ENCODE results near the gene CNDP1.
A peak's percentile ranks its signal among the peaks of the same experiment; 100 is the strongest.

Gene CNDP1

GRCh38 chr18:74590671-74591070 lies 56.4 kb downstream of the CNDP1 start:
- DNase-seq: peak; percentile 54

GRCh38 chr18:74595431-74595830 lies 61.1 kb downstream of the CNDP1 start:
- DNase-seq: peak; percentile 76

GRCh38 chr18:74597034-74597661 lies 62.8 kb downstream of the CNDP1 start:
- peak; percentile 79 for DNase-seq

- peak; percentile 79 for DNase-seq
These were observed 63.5 kb downstream of the CNDP1 start, which contains the start of gene ZNF407 for GRCh38 chr18:74597662-74598349. ZNF407 (plus strand) TSS chr18:74597870; CDS start chr18:74631020, 33,150 bp downstream.

GRCh38 chr18:74598350-74599001 lies 64.2 kb downstream of the CNDP1 start:
- peak; percentile 42 for DNase-seq

GRCh38 chr18:74604361-74604760 lies 70.1 kb downstream of the CNDP1 start:
- DNase-seq: no peak

GRCh38 chr18:74604774-74605173 lies 70.5 kb downstream of the CNDP1 start:
- no peak for DNase-seq

- no peak for DNase-seq
These were observed 74.4 kb downstream of the CNDP1 start for GRCh38 chr18:74608681-74609080.

GRCh38 chr18:74609535-74609934 lies 75.2 kb downstream of the CNDP1 start:
- no peak for DNase-seq

GRCh38 chr18:74610051-74610615 lies 75.8 kb downstream of the CNDP1 start:
- no peak for DNase-seq

- DNase-seq: no peak
These were observed 76.6 kb downstream of the CNDP1 start for GRCh38 chr18:74610860-74611259.

- DNase-seq: no peak
These were observed 77.5 kb downstream of the CNDP1 start for GRCh38 chr18:74611765-74612164.

GRCh38 chr18:74613381-74613780 lies 79.1 kb downstream of the CNDP1 start:
- peak; percentile 59 for DNase-seq

- no peak for DNase-seq
These were observed 82.2 kb downstream of the CNDP1 start for GRCh38 chr18:74616494-74616893.

GRCh38 chr18:74617486-74617885 lies 83.2 kb downstream of the CNDP1 start:
- no peak for DNase-seq

- DNase-seq: peak; percentile 17
These were observed 87.8 kb downstream of the CNDP1 start for GRCh38 chr18:74622072-74622471.

- DNase-seq: no peak
These were observed 88.9 kb downstream of the CNDP1 start for GRCh38 chr18:74623047-74623816.

GRCh38 chr18:74624466-74624865 lies 90.2 kb downstream of the CNDP1 start:
- DNase-seq: no peak

- peak; percentile 58 for DNase-seq
These were observed 90.9 kb downstream of the CNDP1 start for GRCh38 chr18:74625157-74625556.

GRCh38 chr18:74626049-74626874 lies 92.0 kb downstream of the CNDP1 start:
- DNase-seq: no peak

- DNase-seq: no peak
These were observed 96.5 kb downstream of the CNDP1 start for GRCh38 chr18:74630804-74631203.

GRCh38 chr18:74631212-74631611 lies 96.9 kb downstream of the CNDP1 start:
- no peak for DNase-seq

Measured in MV-4-11 (cell line).